CD4-positive, alpha-beta T cell treated with Interleukin-17A for 4 hours (primary cell): ENCODE measurements around the gene FRY.
A peak's percentile ranks its signal among the peaks of the same experiment; 100 is the strongest.
"Not testable (repeated sequence)": the region's sequence is repeated elsewhere in the genome, so short reads cannot be mapped to it uniquely, and the experiment has no call there.

Source experiments
- DNase-seq: peaks from one replicate; pipeline ENCODE4 v3.0.0-alpha.2; 2020; ENCODE audit warnings: mixed read lengths

The FRY gene

GRCh38 chr13:32031025-32031814 is at the start of gene FRY:
Gene FRY (plus strand): TSS chr13:32031774. CDS start chr13:32031796, 22 bp downstream.
- DNase-seq = peak; percentile 60

GRCh38 chr13:31982124-31982523 is 49.5 kb upstream of the FRY start:
- DNase-seq = no peak

GRCh38 chr13:31982540-31982939 is 49.0 kb upstream of the FRY start:
- no peak for DNase-seq

- DNase-seq = not testable (repeated sequence)
Measured at GRCh38 chr13:31983696-31984095, 47.9 kb upstream of the FRY start.

- DNase-seq = not testable (repeated sequence)
Measured at GRCh38 chr13:31984388-31984787, 47.2 kb upstream of the FRY start.

- no peak for DNase-seq
Measured at GRCh38 chr13:31986676-31987470, 44.7 kb upstream of the FRY start.

- no peak for DNase-seq
Measured at GRCh38 chr13:31987535-31988170, 43.9 kb upstream of the FRY start.

- DNase-seq = not testable (repeated sequence)
Measured at GRCh38 chr13:31994367-31994766, 37.2 kb upstream of the FRY start.

GRCh38 chr13:31996601-31997000 is 35.0 kb upstream of the FRY start:
- no peak for DNase-seq

- DNase-seq = no peak
Measured at GRCh38 chr13:31997641-31998040, 33.9 kb upstream of the FRY start.

GRCh38 chr13:31998131-31998530 is 33.4 kb upstream of the FRY start:
- no peak for DNase-seq

GRCh38 chr13:32000754-32001153 is 30.8 kb upstream of the FRY start:
- DNase-seq = not testable (repeated sequence)

- no peak for DNase-seq
Measured at GRCh38 chr13:32001154-32001768, 30.3 kb upstream of the FRY start.

- DNase-seq = no peak
Measured at GRCh38 chr13:32001769-32002168, 29.8 kb upstream of the FRY start.

GRCh38 chr13:32002873-32003272 is 28.7 kb upstream of the FRY start:
- DNase-seq = no peak

GRCh38 chr13:32007494-32007893 is 24.1 kb upstream of the FRY start:
- DNase-seq = no peak

- DNase-seq = no peak
Measured at GRCh38 chr13:32008518-32009175, 22.9 kb upstream of the FRY start.

GRCh38 chr13:32009362-32009761 is 22.2 kb upstream of the FRY start:
- no peak for DNase-seq

GRCh38 chr13:32010136-32010535 is 21.4 kb upstream of the FRY start:
- DNase-seq = no peak

GRCh38 chr13:32011971-32012370 is 19.6 kb upstream of the FRY start:
- no peak for DNase-seq

- DNase-seq = no peak
Measured at GRCh38 chr13:32013181-32013580, 18.4 kb upstream of the FRY start.

- DNase-seq = no peak
Measured at GRCh38 chr13:32016119-32016518, 15.5 kb upstream of the FRY start.

- no peak for DNase-seq
Measured at GRCh38 chr13:32016631-32017030, 14.9 kb upstream of the FRY start.
